Adrenal gland (tissue), 5 donors: ENCODE results near the gene TBC1D21.

Experiments
- POLR2A ChIP-seq, 2 donors: fragments of 450-650 bp; IDR thresholded peaks; one replicate each; pipeline ENCODE4 v1.6.1; 2017; ENCODE audit warnings: antibody characterized with exemption in 2 of 2, mild to moderate bottlenecking in 2 of 2, moderate library complexity in 1 of 2
- TF ChIP-seq, protein P1 (sequence below), 6 experiments: fragments of 450-650 bp in 4 of 6; fragments of 200-600 bp in 2 of 6; sonication (generic) in 1 of 6; IDR thresholded peaks; 1 replicate in 5 of 6; 2 replicates in 1 of 6; pipeline versions ENCODE4 v1.5.1 to v1.8.0; 2016 to 2021; ENCODE audit warnings: antibody characterized with exemption in 6 of 6, mild to moderate bottlenecking in 2 of 6, moderate library complexity in 1 of 6
- donor health status: DM: no; HTN: no; CAD: no.

DNA sequence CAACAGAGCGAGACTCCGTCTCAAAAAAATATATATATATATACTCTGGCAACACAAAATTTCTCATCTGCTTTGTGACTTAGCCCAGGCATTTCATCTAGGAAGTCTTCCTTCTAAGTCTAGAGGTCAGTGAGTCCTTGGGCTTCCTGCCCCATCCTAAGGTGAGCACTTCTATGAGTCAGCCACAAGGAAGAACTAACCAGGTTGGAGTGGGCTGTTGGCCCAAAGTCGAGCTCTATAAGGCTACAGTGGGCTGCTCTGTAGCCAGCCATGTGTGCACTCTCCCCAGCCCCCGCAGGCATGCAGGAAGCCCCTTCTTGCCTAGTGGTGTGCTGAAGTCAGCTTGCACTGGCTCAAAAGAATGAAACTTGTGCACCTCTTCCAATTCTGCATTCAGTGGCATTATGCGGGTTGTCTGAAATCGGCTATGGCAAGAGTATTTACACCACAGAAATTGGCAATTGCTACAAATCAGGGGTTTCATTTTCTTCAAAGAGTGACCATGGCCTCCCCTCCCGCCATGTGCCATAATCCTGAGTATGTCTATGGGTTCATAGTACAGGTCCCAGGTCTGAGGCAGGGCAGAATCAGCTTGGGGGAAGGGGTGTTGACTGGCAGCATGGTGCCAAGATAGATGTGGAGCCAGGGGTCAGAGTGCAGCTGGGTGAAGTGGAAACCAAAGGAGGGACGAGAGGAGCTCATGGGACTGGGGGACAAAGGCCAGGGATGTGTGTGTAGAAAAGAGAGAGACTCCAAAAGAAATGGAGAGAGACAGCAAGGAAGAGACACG is 30.9 kb downstream of the TBC1D21 start:
- TF ChIP-seq, protein P1, sequence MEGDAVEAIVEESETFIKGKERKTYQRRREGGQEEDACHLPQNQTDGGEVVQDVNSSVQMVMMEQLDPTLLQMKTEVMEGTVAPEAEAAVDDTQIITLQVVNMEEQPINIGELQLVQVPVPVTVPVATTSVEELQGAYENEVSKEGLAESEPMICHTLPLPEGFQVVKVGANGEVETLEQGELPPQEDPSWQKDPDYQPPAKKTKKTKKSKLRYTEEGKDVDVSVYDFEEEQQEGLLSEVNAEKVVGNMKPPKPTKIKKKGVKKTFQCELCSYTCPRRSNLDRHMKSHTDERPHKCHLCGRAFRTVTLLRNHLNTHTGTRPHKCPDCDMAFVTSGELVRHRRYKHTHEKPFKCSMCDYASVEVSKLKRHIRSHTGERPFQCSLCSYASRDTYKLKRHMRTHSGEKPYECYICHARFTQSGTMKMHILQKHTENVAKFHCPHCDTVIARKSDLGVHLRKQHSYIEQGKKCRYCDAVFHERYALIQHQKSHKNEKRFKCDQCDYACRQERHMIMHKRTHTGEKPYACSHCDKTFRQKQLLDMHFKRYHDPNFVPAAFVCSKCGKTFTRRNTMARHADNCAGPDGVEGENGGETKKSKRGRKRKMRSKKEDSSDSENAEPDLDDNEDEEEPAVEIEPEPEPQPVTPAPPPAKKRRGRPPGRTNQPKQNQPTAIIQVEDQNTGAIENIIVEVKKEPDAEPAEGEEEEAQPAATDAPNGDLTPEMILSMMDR (IDR thresholded peaks at IDR 0.05) = no peak
- no peak for TF ChIP-seq POLR2A (IDR thresholded peaks at IDR 0.05)
